HG03095 (cell line): Measurements from ENCODE around the gene KHSRP.
"Not testable (repeated sequence)": the region's sequence is repeated elsewhere in the genome, so short reads cannot be mapped to it uniquely, and the experiment has no call there.

Source experiments
- ATAC-seq: cut with Tn5 transposase; IDR thresholded peaks from one replicate; pipeline ENCODE4 v1.9.1; 2021; ENCODE audit warnings: moderate library complexity; ENCODE audit not compliant: unreplicated experiment

Gene KHSRP

DNA sequence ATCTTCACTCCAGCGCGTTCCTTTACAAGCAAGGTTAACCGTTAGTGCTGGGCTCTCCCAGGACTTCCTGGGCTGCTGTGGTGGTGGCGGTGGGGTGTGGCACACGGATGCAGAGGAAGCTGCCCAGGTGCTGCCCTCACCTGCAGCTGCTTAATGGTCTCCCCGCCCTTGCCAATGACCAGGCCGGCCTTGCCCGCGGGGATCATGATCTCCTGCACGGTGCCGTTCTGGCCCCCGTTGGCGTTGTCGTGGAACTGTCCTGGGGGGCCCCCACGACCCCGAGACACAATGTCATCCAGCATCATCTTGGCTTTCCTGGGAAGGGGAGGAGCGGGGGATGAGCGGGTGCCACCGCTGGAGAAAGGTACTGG, 6.1 kb downstream of the KHSRP start:
- no peak for ATAC-seq

DNA sequence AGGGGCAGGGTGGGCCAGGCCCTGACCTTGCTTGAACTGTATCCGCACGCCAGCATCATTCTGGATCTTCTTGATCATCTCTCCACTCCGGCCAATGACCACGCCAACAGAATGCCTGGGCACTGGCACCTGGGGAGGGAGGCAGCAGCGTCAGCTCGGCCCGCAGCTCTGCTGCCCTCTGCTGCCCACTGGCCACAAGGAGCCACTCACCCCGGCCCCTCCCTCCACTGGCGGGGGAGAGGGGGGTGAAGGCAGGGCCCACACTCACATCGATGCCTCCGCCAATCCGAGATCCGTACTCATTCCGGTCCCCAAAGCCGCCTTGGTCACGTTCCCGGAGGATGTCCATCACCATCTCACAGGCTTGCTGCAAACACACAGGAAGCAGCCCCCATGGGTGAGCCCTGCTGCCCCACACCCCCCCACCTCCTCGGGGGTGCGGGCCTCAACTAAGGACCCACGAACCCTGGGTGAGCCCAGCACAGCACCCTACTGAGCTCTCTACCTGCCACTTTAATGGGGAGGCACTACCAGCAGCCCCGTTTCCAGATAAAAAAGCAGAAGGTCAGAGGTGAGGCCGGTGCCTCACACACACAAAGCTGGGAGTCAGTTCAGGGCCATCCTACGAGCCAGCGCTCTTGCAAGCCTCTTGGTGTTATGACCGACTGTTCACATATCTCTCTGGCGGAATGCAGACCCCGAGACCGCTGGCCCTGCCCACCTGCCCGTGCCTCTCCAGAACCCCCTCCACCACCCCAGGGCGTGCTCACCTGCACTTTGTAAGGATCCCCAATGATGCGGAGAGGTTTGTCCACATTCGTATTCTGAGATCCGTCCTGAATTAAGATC, 6.7 kb downstream of the KHSRP start:
- ATAC-seq, result no peak

DNA sequence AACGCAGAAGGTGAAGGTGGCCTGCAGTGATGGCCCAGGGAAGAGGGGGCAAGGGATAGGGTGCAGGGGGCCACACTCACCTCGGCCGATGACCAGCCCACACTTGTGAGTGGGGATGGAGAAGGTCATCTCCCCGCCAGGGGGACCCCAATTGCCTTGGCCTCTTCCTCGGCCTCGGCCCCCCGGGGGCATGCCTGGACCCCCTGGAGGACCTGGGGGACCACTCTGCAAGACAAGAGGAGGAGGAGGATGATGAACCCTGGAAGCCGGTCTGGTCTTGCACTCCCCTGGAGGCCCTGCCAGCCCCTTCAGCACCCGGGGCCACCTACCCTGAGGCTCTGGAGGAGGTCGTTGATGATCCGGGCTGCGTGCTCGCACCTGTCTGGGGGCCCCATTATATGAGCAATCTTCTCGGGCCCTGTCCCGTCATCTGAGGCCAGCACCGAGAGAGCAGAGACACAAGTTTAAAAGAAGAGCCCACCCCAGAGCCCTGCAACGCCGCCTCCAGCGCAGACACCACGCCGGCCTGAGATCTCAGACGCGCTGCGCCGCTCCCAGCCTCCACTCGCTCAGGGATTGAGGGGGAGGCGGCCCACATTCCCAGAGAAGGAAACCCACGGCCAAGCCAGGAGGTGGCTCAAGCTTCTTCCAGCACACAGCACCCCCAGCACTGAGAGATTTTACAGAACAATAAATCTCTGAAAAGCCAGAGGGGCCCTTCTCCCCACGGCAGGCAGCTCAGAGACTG, 7.8 kb downstream of the KHSRP start:
- ATAC-seq, result no peak

DNA sequence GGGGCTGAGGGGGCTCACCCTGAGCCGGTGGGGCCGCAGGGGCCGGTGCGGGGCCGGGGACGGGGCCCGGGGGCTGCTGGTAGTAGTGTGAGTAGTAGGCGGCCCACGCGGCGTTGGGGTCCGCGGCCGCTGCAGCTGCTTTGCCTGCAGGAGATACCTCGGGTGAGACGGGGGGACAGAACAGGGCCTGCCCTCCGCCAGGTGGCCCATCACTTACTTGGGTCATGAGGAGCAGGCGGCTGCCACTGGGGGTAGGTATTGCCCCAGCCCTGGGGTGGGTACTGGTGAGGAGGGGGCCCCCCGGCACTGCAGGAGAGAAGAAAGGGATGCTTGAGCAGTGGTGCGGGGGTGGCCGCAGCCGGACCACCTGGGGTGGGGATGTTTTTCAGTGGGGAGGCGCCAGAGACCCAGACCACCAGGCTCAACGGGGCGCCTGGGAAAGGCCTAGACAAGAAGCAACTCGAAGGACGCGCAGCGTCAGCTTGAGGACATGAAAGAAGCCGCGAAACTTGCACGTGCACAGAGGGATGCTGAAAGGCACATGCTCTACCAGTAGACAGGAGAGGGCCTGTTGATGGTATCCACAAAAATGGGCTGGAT, 8.9 kb downstream of the KHSRP start:
- no peak for ATAC-seq

DNA sequence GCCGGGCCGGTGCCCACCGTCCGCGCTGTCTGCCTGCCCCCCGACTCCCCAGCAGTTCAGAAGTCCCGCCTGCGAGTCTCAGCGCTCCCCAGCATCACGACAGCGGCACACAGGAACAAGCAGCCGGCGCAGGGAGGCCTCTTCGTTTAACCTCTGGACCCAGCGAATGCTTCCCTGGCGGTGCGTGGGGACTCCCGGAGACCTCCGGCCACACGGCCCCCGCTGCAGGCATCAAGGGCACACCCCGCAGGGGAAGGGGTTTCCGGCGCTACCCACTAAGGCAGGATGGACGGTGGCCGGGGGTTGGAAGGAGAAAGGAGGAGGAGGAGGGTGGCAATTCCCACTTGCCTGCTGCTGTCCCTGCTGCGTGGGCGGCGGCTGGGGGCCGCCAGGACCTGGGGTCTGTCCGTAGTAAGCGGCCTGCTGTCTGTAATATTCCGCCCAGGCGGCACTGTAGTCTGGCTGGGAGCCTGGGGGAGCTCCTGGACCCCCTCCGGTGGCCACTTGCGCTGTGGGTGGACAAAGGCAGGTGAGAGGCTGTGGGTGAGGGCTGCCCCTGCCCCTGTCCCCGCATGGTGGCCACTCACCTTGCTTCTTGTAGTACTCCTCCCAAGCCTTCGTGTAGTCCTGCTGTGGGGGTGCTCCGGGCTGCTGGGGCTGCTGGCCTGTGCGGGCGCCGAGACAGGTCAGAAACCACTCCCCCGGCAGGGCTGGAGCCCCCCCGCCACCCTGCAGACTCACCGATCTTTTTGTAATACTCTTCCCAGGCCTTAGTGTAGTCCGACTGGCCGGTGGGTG, 9.6 kb downstream of the KHSRP start:
- no peak for ATAC-seq

DNA sequence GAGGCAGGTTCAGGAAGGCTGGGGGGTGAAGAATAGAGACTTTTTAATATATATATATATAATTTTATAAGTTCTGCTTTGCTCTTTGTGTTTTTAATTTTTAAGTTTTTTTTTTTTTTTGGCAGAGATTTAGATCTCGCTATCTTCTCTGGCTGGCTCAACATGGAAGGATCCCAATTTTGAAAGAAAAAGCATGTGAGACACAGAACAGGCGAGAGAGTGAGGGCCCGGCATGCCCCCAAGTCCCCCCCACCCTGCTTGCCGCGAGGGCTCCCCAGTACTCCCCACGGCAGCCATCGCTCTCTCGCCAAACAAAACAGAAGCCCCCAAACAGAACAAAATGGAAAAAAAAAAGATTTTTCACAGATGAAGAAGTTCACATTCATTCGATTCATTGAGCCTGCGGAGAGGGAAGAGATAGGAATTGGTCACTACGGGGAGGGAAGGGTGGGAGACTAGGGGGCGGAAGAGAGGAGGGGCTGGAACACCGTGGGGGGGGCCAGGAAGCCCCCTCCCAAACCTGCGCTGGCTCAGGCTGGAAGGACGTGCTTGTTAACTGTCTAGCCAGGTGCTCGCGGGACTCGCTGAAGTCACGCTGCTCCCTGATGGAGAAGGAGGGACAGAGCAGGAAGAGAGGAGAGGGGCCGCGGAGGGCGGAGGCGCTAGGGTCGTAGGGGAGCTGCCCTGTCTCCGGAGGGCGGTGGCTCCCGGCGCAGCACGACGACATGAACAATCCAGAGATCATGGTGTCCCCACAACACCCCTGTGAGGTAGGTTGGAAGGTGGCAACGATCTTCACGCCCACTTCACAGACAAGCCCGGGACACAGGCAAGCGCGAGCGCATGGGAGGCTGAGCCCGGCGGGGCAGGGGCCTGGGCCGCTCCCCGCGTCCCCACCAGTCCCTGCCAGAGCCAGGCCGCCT, 10.6 kb downstream of the KHSRP start:
- no peak for ATAC-seq

DNA sequence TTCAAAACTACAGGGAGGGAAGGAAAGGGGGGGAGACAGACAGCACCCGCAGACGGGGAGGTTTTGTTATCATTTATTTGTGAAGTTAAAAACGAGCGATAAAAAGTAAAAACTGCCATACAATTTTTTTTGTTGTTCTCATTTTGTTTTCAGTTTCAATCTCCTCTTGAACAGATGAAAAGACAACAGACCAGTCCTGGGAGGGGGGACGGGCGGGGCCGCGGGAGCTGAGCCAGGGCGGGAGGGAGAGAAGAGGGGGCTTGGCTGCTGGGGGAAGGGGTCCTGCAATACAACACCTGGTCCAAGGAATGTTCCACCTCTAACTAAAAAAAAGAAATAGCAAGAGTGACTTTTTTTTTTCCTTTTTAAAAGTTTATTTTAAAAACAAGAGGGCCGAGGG, 11.3 kb downstream of the KHSRP start:
- ATAC-seq, result no peak

DNA sequence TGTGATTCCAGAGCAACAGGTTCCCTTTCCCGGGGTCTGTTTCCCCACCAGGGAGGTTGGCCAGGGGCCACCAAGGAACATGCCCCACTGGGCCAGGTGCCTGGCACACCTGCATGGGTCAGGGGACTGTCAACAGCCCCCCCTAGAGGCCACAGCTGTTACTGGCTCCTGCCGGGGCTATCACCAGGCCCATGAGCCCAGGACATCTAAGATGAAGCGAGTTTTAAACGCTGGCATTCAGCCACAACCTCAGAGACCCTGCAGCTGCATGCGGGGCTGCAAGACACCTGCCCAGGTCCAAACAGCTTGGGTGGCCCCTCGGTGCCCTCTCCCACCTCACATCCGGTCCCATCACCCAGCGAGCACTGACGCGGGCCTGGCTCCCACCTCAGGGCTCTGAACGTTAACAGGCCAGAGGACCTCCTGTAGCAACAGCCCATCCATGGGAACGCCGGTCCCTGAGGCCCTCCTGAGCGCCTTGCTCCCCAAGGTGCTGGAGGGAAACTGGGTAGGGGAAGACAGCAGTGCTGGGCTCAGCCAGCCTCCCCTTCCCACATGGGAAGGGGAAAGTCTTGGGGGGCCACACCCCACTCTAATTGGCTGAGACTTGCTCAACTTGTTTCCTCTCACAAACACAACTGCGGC, 12.0 kb downstream of the KHSRP start:
- ATAC-seq, result no peak

DNA sequence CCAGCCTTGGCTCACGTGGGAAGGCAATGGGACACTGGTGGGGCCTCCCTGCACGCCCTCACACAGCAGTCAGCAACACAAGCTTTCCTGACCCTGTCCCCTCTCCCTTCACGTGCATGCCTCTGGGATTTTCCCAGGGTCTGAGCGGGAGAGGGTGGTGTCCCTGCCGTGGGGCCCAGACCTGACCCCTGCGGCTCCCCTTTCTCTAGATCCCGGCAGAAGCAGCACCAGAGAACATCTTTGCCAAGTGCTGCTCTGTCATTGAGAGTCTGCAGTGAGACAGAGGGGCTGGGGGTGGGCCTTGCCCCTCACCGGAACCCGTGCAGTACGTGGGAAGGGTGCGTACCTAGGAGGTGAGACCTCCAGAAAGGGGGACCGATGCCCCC, 12.6 kb downstream of the KHSRP start:
- ATAC-seq, result no peak

DNA sequence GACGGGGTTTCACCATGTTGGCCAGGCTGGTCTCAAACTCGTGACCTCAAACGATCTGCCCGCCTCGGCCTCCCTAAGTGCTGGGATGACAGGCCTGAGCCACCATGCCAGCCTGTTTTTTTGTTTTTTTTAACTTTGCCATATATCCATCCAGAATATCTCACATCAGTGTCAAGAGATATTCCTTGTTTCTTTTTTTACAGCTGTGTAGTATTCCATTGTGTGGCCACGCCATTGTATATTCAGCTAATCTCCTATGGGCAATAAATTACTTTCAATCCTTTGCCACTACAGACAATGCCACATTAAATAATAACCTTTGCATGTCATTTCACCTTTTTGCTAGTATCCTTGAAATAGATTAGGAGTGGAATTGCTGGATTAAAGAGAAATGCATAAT, 15.3 kb downstream of the KHSRP start:
- no peak for ATAC-seq

DNA sequence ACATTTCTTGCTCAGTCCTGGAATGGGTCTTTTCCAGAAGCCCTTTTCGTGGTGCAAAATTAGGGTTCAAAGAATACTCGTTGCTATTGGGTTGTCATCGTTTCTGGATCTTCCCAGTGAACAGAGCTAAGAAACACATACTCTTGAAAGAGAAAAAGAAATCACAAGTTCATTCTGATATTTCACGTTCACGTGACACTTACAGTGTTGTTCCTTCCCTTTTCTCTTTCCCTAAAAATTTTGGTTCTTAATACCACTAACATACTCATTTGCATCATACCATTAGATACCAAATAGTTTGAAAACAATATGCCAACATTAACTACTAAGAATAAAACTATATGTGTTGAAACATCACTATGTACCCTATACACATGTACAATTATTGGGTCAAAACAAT, 18.2 kb downstream of the KHSRP start:
- ATAC-seq, result no peak

DNA sequence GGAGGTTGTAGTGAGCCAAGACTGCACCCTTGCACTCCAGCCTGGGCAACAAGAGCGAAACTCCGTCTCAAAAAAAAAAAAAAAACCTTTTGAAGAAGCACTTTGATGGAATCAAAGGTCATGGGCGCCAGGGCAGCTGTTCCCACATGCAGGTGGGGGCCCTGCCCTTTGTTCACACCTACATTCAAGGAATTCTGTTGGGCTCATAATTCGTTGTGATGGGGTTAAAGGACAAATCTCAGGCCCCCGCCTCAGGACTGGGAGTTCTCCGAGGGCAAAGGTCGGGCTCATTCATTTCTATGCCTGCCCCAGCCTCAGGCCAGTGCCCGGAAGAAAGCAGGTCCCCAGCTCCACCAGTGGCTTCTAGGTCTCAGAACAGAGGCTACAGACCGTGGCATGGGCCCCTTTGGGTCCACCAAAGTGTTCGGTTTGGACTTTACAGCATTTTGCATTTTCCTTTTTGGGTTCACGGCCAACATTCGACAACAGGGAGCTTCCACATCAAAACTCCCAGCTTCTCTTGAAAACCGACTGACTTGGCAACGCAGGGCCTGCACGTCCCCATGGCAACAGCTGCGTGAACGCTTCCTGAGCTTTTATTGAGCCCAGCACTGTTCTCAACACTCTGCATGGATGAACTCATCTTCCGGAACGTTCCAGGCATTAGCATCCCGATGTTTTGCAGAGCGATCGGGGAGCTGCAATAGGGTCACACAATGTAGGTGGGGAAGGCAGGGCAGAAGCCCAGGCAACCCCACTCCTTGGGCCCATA, 21.6 kb downstream of the KHSRP start:
- no peak for ATAC-seq

DNA sequence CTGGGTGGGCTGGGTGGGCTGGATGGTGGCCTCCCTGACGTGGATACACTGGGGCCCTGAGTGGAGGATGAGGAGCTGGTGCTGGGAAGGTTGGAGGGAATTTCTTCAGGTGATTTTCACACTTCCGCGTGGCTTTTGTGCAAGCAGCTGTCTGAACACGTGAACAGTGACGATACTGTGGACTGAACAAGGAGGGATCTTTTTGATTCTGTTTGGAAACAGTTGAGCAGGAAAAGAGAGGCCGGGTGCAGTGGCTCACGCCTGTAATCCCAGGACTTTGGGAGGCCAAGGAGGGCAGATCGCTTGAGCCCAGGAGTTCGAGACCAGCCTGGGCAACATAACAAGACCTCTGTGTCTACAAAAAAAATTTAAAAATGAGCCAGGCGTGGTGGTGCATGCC, 22.6 kb downstream of the KHSRP start:
- ATAC-seq, result no peak

DNA sequence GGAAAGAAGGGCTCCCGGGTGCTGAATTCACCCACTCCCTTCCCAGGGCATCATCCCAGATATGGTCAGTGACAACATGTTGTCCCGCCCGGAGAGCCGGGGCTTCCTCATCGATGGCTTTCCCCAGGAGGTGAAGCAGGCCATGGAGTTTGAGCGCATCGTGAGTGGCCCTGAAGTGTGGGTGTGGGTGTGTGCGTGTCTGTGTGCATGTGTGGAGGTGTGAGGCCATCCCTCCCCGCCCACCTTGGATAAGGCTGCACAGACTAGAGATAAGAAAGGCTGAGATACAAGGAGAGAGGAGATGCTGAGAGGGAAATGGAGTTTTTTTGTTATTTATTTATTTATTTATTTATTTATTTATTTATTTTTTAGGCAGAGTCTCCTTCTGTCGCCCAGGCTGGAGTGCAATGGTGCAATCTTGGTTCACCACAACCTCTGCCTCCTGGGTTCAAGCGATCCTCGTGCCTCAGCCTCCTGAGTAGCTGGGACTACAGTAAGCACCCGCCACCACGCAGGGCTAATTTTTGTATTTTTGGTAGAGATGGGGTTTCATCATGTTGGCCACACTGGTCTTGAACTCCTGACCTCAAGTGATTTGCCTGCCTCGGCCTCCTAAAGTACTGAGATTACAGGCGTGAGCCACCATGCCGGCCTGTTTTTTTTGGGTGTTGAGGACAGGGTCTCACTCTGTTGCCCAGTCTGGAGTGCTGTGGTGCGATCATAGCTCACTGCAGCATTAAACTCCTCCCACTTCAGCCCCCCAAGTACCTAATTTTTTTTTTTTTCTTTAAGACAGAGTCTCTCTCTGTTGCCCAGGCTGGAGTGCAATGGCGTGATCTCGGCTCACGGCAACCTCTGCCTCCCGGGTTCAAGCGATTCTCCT, 24.3 kb downstream of the KHSRP start:
- ATAC-seq, result not testable (repeated sequence)

DNA sequence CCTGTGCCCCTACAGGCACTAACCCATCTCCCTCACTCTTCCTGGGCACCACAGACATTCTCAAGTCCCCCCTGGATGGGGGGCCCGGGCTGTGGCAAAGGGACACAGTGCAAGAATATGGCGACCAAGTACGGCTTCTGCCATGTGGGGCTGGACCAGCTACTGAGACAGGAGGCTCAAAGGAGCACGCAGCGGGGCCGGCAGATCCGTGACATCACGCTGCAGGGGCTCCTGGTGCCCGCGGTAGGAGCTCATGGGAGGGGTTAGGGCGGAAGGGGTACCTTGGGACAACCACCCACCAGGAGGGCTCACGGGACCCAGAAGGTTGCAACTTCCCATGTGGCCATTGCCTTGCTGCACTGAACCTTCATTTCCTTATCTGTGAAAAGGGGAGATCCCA, 28.3 kb downstream of the KHSRP start:
- ATAC-seq, result no peak

DNA sequence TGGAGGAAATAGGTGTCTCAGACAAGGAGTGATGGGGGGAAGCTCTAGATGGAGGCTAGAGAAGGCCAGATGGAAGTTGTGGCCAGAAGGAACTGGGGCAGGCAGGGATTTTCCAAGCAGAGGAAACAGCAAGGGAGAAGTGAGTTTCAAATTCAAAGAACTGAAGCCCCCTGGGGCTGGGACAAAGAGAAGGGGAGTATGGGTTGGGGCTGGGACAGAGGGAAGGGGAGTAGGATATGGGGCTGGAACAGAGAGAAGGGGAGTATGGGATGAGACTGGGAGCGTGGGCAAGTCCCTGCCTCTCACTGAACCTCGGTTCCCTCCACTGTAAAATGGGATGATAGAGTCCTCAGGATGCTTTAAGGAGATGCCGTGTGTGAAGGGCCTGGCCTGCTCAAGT, 29.8 kb downstream of the KHSRP start:
- ATAC-seq, result no peak

DNA sequence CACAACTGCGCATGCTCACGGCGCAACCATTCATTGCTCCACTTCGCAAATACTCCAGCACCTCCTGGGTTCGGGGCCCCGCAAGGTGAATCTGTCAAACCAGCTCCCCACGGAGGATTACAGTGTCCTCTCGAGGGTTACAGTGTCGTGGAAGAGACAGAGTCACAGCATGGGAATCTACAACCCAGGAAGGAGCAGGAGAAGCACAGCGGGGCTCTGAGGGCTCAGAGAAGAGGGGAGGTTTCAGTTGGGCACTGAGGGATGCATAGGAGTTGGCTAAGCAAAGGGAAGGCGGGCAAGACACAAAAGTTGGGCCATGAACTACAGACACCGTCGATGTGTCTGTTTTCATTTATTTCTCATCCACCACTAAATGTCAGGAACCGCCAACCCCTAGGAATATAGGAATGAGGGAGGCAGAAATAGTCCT, 30.6 kb downstream of the KHSRP start:
- ATAC-seq, result peak; percentile 24
